Left kidney (tissue), 2 donors: Measurements from ENCODE around the gene LHPP. TPM values are rescaled to one million over a fixed set of nuclear protein-coding genes. Genes with fewer than 3 reads are reported as not detected.

ENCODE experiments used
- DNase-seq: peaks from one replicate; pipeline ENCODE4 v3.0.0-alpha.2; 2013
- polyA plus RNA-seq: library from polyadenylated mRNA; unstranded; fragments of 120-200 nt; gene quantifications from one replicate; pipeline ENCODE4 v1.2.1, GENCODE V29; 2013; ENCODE audit not compliant: insufficient read length

The LHPP gene
- polyA plus RNA-seq, 1 donor = 17.9 TPM

DNA sequence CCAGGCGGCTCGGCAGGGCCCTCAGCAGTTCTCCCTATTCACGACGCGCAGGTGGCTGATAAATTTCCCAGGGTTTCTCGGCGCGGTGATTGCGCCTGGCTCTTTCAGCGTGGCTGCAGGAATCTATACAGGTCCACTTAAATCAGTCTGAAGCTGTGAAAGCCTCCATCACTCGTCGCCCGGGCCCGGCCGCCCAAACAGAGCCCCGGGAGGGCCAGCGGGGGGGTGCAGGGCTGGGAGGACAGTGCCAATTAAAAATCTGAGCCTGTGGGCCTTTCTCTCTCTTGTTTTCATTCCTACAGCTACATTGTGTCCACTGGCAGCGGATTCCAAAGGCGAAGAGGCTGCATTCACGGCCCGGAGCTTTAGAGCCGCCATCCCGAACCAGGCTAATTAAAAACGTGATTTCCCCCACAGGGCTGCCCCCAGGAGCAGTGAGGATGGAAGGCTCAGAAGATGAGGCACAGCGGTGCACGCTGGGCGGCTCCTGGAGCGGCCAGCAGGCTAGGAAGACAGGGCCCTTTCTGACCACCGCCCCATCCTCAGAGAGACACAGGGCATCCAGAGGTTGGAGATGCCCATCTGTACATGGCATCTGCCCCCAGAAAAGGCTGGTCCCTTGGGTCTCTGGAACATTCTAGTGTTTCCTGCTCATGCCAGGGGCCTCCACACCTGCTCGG lies 181.8 kb downstream of the LHPP start:
- DNase-seq = no peak

DNA sequence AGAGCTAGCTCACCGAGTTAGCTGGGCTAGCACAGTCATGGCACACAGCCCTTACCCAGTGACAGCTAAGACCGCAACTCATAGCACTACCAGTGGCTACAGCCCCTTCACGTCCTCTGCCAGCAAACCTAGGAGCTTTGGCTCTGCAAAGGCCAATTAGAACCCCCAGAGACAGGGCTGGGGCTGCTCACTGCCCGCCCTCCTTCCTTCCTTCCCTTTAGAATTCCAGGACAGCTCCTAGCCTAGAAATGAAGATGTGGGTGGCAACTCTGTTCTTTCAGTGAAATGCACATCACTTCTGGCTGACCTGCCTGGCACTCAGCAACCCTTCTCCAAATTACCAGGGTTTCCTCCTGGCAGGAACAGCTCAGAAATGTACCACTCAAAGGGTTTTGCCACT lies 182.6 kb downstream of the LHPP start:
- DNase-seq = no peak

DNA sequence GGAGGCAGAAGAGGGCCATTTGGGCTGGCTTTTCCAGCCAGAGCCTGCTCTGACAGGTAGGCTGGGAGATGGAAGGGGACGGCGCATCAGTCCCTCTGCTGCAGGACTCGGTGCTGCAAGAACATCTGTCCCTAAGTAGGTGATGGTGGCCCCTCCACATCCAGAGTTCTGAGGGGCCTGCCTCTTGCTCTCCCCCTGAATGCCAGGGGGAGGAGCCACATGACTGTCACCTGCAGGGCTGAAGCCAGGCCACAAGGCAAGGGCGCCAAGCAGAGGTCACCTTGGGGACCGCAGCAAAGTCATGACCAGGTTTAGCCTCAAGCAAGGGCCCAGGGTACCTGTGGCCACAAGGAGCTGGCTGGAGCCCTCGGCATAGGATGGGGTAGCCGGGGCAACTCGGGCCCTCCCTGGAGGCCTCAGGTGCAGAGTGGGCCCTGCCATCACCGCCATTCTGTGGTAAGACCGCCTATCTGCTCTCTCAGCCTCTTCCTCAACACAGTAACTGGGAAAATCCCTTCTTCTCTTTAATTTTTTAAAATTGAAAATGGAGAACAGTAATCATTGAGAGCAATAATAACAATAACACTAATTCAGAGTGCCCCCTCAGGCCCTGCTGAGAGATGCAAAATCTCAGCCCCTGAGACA lies 183.3 kb downstream of the LHPP start:
- DNase-seq = no peak

DNA sequence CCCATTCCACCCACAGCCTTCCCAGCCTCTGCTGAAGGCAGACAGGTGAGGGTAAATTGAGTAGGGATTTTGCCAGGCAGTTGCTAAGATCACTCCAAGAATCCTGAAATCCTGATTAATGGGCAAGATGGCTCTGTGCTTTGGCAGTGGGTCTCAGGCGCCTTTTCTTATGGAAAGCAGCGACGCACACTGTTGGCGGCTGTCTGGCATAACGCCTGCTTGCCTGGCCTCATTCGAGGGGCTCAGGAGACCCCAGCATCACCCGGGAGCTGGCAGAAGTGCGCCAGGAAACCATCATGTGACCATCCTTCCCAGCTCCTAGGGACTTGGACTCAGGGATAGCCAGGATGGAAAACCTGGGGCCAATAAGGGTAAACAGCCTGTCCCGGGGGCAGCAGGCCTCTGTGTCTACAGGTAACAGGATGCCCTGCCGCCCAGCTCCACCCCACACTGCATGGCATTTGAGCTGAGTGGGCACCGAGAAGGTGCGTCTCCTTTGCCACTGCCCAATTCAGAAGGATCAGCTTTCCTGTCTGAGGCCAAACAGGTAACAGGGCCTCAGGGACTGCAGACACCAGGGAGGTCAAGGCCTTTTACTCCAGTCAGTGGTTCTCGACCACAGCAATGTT lies 184.0 kb downstream of the LHPP start:
- no peak for DNase-seq

DNA sequence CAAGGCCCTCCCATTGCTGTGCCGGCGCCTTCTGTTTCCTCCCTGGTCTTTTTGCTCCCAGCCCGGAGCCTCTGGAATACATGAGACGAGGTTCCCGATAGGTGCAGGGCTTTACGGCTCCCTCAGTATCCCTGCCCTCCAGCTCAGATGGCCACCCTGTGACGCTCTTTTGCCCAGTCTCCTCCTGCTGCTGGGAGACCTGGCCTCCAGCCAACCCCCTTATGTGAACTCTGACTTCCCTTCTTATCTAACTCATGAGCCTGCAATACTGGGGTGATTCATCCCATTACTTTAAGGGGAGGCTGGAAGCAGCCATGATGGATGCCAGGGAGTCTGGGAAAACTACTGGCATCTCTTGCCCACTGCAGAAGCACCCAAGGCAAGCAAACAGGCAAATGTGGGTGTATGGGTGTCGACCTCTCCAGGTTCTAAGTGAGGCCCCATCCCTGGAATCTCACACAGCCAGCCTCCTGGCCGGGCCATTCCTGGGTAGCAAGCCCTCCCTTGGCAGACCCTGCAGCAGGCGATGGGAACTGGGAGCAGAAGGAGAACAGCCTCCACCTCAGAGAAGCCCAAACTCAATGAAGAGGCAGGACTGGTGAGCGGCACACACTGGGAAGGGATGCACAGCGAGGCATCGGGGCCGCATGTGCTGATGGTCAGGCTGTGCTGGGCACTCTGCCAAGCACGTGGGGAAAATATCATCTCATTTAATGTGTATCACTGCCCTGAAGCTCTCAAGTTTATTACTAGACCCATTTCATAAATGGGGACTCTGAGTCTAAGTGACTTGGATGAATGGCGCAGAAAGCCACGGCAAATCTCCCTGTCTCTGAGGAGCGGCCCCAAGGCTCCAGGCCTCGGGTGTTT lies 185.1 kb downstream of the LHPP start:
- no peak for DNase-seq

DNA sequence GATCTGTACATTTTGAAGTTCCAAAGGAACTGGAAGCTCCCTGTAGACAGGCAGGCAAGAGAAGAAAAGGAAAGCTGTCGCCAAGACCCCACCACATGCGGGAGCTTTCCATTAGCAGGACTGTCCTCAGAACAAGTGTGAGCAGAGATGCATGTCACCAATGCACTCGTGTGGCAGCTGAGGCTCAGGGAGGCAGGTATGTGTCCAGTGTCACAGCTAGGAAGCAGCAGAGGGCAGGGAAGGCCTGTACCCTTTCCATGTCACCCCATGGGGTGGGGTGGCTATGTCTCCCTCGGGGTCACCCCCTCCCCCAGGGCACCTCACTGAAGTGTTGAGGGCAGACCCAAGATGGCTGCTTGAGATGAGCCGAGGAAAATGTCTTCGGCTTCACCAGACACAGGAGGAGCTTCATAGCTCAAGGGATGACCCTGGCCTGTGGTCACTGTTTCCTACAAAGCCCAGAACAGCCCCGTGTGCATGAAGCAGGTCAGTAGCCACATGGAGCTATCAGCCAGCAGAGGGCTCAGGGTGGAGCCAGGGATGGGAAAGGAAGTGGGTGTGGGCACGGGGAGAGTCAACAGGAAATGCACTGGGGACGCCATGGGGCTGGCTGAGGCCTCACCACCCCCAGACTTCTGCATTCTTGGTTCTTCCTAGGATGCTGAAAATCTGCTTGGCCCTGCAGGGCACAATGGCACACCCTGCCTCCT lies 186.0 kb downstream of the LHPP start:
- DNase-seq = no peak

DNA sequence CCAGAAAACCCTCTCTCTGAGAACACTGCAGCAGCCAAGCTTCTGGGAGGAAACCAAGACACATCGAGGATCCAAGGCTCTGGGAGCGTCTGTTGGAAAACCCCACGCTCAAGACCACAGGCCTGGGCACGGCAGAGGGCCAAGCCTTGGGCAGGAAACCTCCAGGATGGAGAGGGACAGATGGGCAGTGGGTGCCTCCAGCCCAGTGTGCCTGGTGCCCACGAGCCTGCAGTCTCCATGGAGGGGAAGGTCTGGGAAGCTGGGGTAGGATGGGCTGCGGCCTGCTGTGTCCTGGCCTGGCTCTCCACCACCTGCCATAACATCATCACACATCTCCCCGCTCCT lies 186.5 kb downstream of the LHPP start:
- no peak for DNase-seq

DNA sequence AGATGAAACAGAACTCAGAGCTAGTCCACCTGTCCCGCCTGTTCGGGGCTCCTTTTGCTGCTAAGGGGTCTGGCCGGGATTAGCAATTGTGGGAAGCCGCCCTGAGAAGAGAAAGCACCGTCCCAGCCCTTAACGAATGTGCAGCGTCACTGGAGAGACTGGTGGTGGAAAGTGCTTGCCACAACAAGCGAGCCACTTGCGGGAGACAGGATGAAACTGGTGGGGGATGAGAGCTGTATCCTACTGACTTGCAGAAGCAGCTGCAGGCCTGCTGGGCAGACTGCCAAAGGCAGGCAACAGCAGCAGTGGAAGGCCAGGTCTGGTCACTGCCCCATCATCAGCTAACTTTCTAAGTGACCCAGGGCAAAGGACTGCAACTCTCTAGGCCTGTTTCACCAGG lies 187.1 kb downstream of the LHPP start:
- no peak for DNase-seq

DNA sequence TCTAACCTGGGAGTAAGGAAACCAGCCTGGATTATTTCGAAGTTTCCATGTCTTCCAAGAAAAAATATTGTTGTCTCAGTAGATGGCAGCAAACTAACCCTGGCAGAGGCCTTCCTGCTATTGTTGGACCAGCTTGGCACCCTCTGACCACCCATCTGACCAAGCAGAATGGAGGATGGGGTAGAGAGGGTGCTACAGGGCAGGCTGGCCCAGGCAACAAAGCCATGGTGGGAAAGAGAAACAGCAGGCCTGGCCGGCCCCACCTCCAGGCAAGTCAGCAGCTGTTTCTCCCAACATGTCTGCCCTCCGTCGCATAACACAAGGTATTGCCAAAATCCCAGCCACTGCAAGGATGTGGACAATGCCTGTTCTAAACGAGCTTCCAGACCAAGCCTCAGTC lies 187.6 kb downstream of the LHPP start:
- DNase-seq = no peak

DNA sequence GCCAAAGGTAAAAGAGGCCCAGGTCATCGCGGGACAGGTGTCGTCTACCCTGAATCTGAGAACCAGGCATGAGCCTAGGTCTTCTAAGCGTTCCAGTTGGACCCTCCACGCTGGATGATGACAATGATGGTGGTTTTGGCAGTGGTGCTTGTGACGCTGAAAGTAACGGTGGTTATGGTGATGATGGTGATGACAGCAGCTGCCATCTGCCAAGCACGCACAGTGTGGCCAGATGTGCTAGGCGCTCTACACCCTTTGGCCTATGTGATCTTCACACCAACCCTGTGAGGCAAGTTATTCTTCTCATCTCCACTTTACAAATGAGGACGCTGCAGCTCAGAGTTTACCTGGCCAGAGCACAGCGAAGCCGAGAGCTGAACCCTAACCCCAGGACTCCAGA lies 188.6 kb downstream of the LHPP start:
- DNase-seq = no peak

DNA sequence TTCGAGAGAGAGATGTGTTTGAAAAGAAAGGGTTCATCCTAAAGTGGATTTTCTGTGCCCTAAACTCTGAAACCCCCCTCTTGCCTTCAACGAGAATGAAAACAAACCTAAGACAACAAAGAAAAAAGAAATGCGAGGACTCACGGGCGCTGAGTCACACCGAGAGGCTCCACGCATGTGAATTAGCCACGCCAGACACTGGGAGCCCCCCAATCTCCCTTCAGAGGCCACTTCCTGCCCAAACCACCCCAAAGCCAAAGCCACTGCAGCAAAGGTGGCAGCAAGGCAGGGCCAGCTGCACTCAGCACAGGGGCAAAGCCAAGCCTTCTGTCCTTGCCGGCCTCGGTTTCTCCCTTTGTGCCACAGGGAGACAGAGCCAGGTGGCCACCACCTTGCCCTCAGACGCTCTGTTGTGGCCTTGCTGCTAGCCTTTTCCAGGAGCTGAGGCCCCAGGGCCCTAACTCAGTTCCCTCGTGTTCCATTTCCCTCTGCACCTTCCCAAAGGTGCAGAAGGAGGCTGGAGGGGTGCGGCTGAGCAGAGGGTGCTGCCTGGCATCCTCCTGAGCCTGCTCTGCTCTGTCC lies 189.3 kb downstream of the LHPP start:
- no peak for DNase-seq

DNA sequence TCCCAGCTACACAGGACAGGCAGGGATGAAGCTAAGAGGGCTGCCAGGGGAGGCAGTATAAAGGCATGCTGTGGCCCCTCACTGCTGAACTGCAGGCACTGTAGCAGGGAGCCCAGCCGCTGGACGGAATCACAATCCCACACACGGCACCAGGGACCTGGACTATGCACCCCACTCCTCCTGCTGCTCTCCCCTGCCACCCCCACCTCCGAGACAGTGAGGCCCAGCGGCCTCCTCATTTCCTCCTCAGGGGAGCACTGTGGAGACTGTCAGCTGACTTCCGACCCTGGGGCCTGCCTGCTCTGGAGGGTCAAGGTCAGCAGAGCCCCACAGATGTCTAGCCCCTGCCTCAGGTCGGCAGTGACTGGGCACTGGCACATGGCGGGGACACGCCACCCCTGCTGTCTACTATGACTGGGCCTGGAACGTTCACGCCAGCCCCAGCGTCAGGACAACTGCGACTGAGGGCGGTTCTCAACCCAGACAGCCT lies 189.8 kb downstream of the LHPP start:
- DNase-seq = no peak

DNA sequence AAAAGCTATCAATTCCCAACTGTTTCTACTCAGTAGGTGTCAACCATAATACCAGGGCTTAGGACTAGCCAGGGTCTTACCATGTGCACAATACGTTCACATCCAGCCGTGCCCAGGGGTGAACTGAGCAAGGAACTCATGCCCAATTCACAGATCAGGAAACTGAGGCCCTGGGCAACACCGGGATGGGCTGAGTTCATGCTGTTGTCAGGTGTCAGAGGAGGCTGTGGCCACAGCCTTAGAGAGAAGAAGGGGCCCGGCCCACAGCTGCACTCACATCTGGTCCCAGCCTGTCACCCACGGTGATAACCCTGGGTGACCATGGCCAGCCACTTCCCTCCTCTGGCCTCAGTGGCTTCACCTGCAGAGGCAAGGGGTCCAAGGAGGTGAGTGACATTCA lies 190.6 kb downstream of the LHPP start:
- no peak for DNase-seq

DNA sequence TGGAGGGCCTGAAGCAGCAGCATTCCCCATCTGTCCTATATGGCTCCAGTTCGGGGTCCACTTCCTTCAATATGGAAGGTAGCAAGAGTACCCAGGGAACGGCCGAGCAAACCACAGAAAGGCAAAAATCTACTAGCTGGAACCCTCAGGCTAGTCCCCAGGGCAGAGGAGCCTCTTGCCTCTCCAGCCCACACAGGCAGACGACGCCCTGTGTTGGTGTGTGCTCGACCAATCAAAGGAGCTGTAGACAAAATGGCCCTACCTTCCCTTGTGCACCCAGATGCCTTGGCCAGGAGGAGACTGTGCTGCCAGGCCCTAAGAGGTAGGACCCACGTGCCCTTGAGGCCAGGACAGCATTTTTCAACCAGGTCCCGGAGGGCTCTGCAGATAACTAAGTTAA lies 191.1 kb downstream of the LHPP start:
- DNase-seq = no peak

DNA sequence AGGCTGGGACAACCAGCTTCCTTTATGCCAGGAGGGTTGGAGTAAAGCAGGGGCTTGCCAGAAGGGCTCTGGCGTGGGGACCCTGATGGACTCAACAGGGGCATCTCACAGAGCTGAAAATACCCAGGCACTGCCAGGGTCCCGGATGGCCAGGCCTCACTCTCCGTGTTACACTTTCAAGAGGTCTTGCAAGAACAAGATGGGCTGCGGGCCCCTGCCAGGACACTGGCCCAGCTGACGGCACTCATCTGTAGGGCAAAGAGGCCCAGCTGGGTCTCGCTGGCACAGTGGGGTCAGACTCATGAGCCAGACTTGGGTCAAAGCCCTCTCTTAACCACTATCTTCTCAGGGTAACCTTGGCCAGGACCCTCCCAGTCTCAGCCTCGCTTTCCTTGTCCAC lies 191.7 kb downstream of the LHPP start:
- DNase-seq = no peak

DNA sequence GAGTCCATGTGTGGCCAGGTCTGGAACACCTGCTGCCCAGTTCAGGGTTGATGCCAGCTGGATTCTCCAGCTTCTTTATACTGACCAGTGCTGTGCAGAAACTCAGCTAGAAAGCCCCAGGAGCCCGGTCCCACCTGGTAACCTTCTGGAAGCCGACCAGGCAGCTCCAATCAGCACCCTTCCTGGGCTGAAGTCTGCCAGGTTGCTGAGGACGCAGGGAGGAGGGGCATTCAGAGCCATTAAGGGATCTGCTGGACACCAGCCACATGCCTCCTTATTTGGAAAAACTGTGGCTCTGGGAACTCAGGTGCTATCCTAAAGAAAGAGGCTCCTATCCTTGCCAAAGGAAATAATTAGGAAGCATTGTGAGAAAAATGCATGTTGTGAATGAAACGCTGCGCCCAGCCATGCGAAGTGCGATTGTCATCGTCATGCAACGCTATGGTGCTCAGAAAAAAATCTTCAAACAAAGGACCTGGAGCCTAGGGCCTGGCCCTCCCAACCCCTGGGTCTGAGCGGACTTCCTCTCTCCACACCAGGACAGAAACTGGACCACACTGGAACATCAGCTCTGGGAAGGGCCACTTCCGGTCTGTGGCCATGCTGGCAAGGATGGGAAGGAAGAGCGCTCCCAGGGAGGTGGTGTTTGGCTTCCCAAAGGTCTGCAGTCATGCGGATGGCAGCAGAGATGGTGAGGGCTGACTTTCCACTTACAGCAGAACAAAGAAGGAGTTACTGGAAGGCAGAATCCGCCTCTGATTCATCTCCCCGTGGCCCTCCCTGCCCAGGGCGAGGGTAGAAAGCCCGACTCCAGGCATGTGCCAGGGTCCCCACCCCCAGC lies 192.4 kb downstream of the LHPP start:
- no peak for DNase-seq

DNA sequence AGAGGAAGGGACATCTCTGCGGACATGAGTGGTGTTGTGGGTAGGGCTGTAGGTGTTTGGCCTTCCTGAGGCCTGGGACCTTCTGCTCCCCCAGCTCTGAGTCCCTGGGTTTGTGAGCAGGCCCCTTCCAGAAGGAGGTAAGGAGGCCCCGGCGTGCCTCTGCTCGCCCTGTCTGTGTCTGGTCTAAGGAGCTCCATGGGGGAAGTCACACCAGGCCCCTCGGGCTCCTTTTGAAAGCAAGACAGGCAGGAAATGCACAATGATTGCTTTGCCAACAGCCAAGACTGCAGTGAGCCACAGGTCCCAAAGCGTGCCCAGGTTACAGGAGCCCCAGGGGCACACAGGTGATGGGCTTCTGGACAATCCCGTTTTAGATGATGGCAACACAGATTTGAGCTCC lies 193.1 kb downstream of the LHPP start:
- DNase-seq = no peak

DNA sequence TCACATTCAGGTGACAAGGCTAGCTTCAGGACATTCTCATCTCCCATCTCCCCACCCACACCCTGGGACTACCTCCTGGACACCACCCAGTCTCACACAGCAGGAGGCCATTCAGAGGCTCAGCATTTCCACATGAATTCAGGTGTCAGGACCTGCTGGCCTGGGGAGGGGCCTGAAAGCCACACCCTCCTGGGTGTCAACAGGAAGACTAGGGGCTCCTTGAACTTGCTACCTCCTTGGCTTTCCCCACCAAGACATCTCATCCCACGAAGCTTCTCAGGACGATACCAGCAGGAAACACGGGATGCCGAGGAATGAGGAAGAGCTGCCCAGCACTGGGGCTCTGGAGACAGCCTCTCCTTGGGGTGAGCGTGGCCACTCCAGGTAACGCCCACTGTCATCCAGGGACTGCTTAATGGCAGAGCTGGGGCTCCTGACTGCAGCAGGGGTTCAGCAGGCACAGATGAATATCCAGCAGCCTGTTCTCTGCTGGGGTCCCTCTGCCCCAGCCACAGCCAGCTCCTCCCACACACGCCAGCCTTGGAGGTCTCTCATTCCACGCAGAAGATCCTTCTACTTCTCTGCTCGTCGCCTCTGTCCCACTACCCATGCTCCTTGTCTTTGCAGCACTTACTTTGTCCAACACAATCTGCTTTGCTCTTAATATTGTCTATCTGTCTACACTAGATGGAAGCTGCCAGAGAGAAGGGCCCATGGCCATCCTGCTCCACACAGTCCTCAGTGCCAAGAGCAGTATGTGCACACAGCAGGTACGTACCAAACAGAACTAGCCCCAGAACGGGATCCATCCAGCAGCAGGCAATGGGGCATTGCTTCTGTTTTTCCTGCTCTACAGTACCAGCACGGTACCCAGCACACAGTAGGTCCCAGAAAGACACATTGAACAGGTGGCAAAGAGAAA lies 193.8 kb downstream of the LHPP start:
- DNase-seq = no peak

DNA sequence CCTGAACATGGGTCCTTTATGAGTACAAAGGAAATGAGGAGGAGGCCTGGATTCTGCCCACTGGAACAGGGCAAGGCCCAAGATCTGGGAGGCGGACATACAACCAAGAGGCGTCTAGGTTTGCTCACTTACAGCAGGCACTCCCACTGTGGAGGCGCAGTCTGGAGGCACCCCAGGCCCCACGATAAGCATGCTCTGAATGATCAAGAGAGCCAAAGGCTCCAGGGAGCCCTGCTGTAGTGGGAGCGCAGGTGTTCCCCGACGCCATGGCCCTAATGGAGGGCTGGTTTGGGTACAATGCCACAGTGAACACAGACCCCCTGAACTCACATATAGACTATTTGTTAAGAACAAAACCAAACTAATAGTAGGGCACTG lies 194.5 kb downstream of the LHPP start:
- DNase-seq = no peak

DNA sequence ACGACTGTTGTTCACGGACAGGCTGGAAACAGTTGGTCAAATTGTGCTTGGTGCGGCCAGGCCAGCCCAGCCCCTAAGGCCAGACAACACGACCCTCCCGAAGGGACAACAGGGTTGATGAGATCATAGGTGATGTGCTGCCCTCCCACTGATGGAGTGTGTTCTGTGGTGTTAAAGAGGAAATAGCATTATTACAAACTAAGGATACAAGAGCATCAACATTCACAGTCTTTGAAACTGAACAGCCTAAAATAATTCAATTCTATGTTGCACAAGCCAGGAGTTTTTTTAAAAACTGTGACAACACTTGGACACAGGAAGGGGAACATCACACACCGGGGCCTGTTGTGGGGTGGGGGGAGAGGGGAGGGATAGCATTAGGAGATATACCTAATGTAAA lies 194.9 kb downstream of the LHPP start:
- no peak for DNase-seq
